ENCODE results near the gene LPIN3.

Gene LPIN3

DNA sequence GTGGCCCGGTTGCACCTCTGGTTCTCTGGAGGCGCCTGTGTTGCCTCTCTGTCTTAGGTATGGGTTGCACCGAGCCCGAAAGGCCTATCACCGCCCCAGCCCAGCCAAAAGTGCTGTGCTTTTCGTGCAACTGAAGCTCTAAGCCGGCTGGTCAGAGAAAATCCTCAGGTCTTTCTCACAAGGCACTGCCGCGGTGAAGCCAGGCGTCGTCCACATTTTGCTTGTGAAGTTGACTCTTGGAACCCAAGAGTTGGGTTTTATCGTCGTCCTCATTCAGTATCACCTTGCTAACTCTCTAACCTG is 26.7 kb downstream of the LPIN3 start:
- no peak for DNase-seq

DNA sequence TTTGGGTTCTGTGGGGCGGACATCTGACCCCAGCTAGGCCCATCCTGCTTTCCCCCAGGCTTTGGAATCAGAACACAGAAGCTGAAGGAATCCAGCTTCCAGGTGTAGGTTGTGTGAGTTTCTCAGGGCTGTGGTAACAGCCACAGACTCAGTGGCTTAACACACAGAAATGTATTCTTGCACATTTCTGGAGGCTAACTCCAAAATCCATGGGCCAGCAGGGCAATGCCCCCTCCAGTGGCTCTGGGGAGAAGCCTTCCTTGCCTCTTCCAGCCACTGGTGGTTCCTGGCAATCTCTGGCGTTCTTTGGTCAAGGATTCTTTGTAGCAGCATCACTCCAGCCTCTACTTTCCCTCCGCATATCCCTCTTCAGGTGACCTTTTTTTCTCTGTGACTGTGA is 27.3 kb downstream of the LPIN3 start:
- DNase-seq, result no peak

DNA sequence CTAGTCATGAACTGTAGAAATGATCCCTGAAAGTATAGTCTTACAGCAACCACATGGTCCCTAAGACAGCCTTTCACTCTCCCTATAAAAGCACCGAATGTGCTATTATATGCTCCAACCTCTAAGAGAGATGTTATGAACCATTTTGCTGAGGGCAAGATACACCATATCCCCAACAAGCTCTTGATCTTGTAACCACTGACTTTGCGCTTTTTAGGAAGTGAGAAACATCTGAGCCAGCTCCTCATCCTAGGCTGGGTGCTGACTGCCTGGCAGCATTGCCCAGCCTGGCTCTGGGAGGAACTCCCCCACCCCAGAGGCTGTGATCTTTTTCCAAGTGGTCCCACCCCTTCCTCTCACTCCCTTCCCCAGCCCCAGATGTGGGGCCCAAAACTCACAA is 29.1 kb downstream of the LPIN3 start:
- no peak for DNase-seq

DNA sequence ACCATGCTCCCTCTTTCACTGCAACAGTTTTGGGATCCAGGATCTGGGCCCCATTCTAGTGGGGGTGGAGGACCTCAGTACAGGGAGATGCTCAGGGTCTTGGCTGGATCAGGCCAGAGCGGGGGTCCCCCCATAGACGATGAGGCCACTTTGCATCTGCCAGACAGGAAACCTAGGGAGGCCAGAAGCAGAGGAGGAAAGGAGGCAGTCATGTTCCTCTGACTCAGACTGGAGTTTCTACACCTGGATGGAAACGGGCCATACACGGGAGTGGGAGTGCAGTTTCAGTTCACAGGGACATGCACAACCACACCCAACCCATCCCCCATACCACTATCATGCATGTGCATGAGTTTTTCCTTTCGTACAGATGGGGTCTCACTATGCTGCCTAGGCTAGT is 29.6 kb downstream of the LPIN3 start:
- no peak for DNase-seq

DNA sequence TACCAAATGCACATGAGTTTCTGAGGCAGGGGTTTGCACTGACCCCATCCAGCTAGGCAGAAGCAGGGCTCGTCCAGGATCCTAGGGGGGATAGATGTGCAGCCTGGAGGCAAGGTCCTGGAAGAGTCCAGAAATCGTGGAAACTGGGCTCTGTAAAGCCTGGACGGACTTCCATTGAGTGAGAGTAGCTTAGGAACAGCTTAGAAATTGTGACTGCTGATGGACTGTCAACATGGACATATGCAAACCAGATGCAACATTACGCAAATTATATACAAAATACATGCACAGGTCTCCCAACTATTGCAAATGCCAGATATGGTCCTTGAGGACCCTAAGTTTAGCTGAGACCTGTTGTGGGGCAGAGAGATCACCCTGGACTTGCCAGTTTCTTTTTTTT is 30.8 kb downstream of the LPIN3 start:
- no peak for DNase-seq

DNA sequence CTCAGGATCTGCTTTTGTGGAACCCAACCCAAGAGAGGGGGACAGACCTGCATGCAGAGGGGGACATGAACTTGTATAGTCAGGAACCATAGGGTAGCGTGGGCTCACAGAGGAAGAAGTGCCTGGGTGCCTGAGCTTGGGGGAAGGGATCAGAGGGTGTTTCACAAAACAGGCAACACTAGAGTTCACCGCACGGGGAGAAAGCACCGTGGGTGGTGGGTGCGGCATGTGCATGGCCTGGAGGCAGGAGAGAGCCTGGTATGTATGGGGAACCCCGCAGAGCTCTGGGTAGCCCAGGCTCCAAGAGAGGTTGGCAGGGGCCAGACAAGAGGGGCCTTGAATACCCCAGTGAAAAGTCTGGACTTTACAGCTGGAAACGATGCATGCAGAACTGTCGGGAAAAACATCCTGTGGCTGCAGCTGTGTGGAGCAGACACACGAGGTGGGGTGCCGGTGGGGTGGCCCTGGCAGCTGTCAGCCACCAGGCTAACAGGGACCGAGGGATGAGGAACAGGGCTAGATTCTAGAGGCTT is 32.7 kb downstream of the LPIN3 start:
- DNase-seq, result no peak

DNA sequence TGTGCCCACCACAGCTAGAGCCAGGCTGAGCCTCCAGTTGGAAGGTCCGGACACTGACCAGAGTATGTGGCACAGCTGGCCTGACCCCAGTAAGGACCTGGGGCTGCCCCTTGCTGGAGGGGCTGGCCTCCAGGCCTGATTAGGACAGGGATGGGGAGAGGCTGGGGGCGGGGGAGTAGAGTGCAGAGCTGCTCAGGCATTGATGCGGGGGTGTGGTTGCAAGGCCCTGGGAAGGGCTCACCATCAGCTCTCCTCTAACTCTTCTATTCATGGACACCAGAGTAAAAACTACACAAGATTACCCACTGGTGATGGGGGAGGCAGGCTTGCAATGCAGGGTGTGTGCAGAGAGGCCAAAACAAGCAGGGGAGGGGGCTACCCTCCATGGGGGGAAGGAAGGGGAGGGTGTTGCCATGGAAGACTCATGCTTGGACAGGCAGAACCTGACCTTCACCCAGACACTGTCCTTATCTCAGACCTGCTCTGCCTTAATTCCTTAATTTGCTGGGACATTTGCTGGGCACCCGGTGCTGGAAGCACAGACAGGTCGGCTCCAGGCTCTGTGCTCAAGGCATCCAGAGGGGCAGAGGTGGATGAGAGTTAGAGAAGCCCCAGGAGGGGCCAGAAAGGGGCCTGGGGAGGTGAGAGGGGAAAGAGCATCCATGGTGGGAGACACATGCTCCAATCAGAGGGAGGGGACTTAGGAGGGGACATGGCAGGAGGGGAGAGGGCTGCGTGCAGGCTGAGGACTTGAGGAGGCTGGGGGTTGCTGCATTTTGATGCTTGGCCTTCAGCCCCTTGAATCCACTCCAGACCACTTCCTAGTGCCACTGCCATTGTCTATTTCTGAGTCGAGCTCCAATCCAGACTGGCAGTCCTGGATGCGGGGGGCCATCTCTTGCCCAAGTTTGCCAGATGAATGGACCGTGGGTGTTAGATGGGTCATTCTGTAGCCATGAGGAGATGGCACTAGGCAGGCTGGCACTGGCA is 33.6 kb downstream of the LPIN3 start:
- DNase-seq, result no peak

DNA sequence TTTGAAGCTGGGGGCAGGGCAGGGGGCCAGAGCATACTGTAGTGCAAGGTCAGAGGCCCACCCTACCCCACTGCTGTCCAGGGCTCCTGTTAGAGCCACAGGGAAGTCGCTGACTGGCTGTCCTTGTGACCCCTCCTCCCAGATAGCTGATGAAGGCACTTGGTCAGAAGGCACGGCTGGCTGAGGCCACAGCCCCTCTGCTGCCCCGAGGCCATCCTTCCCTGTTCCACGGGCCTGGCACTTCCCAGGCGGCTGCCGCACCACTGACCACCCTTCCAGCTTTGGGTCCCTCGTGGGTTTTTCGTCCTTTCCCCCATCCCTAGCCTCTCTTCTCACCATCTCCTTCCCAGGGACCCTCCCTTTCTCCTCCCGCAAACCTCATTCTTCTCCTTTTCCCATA is 35.2 kb downstream of the LPIN3 start:
- no peak for DNase-seq

DNA sequence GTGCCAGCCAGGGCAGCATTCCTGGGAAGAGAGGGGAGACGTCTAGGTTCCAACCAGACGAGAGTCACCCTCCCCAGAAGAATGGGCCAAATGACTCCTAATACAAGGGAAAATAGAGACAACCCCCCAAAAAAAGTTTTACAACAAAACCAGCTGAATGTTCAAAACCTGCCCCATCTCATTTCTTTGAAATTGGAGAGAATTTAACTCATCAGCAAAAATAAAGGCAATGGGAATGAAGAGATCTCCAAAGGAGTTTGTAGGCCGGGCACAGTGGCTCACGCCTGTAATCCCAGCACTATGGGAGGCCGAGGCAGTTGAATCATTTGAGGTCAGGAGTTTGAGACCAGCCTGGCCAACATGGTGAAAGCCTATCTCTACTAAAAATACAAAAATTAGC is 35.7 kb downstream of the LPIN3 start:
- DNase-seq, result no peak

DNA sequence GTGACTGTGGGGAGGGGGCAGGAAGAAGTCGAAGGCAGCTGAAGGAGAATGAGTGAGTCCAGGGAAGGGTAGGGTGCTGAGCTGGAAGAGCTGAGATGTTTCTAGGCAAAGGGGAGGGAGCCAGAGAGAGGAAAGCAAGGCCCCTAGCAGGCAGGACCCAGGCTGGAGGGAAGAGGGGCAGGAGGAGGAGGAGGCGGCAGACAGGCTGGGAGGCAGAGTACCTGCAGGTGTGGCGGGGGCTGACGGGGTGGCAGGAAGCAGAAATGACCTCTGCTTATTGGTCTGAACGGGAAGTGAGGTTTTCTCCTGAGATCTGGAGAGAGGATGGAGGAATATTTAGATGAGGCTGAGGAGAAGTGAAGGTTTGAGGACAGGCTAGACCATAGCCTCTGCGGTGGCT is 36.7 kb downstream of the LPIN3 start:
- DNase-seq, result no peak

DNA sequence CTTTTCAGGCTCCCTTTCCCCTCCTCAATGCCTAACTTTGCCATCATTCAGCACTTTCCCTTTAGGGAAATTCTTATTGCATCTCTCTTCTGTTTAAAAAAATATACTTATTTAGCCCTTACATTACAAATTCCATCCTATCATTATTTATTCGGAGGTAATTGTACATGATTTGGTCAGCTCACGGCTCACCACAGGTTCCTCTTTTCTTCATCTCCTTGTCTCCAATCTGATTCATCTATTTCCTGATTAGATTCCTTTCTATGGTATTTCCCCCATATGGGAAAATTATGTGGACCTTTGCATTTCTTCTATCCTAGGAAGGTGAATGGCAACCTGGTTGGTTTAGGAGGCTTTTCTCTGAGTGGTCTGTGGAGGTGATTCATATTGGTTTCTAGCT is 38.9 kb downstream of the LPIN3 start:
- DNase-seq, result no peak

DNA sequence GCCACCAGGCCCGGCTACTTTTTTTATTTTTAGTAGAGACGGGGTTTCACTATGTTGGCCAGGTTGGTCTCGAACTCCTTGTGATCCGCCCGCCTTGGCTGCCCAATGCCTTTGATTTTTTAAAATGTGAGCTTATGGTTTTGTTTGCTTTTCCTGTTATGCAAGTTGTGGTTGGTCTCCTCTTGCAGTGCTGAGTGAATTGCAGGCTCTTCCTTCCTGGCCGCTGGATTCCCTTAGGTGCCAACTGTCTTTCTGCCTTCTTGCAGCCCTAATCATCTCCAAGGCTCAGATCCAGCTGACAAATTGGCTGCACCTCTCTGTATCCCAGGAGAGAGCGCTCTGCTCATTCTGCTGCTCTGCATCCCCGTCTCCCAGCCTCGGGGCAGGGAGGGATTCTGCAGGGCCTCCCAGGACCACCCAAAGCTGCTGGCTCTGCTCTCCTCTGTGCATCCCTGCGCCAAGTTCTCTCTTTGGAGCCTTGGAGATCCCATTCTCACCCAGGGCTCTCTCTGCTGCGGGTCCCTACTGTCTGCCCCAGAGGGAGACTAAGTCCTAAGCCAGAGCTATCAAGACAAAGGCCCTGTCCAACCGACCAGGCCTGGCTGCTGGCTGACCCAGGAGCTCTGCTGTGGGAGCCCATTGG is 40.1 kb downstream of the LPIN3 start:
- DNase-seq, result no peak

DNA sequence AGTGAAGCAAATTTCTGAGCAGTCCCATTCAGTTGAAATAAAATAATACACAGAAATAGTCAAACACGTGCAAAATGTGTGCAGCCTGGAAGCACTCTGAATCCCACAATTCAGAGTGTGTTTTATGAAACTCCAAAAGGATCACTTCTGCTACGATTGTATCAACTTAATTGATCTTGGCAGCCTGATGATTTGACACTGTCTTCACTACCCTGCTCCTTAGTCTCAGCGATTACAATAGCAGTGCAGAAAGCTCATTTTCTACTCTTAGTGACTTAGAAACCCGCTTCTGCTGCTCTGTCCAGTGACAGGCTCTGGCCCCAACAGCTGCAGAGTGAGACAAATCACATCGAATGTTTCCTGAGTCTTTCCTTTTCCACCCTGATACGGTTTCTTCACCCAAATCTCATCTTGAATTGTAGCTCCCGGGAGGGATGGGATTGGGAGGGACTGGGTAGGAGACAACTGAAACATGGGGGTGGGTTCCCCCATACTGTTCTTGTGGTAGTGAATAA is 42.2 kb downstream of the LPIN3 start:
- no peak for DNase-seq

DNA sequence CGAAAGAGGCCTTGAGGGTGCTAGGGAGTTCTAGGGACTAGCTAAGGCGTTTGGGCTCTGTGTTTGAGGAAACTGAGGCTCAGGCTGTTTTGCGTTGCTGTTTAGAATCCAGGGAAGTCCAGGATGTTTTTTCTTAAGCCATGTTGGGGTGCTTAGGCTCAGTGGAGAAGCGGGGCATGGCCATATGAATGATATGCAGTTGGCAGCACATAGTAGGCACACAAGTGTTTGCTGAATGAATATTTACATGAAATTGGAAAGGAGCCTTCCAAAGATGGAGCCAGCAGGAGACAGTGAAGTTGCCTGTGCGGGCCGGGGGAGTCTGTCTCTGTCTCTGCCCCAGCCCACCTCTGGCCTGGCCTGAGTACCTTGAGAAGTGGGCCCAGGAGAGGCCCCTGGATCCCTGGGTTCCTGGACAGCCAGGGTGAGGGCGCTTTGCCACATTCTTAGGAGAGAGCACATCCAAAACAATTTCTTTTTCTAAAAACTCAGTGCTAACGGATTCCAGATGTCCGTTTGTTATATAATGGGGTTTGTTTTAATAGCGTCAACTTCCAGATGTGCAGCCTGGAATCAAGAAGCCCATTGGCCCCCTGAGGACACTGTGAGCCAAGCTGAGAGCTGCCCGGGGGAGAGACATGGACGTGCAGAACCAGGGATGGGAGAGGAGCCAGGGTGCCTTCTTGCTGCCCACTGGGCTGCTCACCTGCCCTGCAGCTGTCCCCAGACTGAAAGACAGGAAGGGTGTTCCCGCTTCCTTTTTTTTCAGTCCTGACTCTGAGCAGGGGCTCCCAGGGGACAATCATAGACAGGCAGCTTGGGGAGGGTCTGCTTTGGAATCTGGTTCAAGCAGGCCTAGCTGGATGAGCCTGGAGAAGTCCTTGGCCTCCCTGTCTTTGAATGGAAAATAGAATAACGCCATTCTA is 46.1 kb downstream of the LPIN3 start:
- DNase-seq, result no peak

DNA sequence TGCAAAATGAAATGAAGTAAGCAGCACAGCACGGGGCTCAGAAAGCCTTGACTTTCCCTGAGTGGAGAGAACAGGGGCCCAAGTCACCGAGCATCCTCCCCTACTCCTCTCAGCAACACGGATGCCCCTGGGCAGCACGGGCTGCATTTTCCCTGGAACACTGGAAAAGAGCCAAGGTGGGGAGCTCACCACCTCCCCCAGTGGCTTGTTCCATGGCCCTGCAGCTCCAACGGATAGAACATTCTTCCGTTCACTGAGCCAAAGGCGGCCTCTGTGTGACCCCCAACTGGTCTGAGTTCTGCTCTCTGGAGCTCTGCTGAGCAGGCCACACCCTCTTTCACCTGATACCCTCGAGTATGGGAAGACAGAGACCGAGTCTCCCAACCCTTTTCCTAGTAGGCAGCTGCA is 46.8 kb downstream of the LPIN3 start:
- no peak for DNase-seq

DNA sequence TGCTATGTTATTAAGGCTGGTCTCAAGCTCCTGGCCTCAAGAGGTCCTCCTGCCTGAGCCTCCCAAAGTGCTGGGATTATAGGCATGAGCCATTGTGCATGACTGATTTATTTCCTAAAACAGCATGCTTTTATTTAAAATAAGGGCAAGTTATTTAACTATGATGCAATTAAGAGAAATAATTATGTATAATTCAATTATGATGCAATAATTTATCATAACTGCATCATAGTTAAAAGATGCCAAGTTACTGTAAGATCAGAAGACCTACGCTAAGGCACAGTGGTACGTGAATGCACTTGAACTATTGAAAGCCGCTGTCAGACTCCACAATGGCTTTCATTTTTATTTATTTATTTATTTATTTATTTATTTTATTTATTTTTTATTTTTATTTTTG is 50.3 kb downstream of the LPIN3 start:
- DNase-seq, result no peak

DNA sequence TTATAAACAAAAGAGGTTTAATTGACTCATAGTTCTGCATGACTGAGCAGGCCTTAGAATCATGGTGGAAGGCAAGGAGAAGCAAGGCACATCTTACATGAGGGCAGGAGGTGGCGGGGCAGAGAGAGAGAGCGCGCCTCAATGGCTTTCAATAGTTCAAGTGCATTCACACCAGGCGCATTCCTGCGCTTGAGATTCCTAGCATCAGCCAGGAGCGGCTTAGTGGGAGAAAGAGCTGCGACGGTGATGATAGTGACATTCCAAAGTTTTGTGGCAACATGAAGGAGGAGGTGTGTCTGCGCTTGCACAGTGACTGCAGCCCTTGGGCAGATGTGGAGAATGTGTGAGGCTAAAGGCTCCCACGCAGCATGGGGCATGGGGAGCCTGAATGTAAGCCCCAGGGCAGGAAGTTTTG is 51.0 kb downstream of the LPIN3 start:
- no peak for DNase-seq

DNA sequence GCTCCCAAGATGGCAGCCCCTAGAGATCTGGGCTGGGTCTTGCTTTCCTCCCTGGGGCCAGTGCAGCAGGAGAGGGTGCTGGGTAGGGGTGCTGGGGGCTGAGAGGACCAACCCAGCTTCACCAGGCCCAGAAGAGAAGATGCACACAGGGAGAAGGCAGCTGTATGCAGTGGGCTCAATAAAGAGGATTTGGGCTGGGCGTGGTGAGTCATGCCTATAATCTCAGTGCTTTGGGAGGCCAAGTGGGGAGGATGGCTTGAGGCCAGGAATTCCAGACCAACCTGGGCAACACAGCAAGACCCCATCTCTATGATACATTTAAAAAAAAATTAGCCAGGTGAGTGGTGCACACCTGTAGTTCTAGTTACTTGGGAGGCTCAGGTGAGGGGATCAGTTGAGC is 51.7 kb downstream of the LPIN3 start:
- no peak for DNase-seq

DNA sequence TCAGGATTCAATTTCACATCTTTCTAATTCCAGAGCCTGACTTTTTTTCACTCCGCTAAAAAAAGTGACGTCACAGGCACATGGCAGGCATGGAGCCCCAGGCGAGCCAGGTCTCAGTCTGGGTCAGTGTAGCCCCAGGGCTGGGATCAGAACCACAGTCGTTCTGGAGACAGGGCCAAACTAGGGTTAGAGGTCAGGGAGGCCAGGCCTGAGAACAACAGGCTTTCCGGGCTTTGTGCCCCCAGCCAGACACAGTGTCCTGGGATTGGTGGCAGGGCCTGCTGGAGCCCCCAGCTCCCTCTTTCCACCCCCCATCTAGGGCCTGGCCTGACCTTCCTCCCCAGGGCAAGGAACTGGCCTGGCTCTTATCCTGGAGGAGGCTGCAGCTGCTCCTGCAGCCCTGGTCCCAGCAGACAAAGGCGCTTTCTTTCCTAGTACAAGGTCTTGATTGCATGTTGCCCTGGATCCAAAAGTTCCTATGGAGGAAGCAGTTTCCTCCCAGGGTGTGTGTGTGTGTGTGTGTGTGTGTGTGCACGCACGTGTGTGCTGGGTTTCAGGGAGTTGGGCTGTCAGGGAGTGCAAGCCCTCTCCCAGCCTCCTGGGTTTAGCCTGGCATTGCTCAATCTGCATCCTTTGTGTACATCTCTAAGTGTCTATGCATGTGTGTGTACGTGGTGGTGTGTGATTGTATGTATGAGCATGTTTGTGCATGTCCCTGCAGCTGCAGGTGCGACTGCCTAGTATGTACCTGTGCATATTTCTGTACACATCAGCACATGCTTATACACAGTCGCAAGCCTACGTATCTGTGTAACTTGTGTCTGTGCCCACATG is 52.5 kb downstream of the LPIN3 start:
- no peak for DNase-seq

DNA sequence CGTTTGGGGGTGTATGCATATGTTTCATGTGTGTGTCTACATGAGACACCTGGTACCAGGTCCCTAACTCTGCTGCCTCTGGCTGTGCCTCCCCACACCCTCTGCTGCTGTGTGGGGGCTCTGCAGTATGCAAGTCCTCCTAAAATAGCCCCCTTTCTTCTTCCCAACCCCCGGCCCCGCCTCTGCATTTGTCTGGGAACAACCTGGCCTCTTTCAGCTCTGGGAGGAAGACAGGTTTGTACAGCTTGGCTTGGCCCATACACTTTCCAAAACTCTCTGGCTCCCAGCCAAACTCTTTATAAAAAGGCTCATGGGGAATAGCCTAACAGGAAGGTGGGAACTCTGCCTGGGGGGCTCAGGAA is 53.1 kb downstream of the LPIN3 start:
- no peak for DNase-seq

DNA sequence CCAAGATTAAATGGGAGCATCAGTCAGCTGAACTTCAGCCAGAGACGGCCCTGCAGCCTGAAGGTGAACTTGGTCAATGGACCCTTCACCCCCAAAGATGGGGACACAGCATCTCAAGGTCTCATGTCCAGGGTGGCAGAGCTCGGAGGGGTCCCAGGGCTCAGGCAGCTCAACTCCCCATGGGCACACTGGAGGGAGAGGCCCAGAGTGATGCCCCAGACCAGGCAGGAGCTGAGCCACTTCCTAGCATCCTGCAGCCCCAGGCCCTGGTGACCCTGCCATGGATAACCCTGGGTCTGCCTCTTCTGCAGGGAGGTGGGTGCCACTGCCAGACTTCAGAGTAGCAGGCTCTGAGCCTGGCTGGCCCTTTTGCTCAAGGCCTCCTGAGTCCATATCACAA is 53.5 kb downstream of the LPIN3 start:
- no peak for DNase-seq

Data from NCI-H774 (cell line).